Heart left ventricle (tissue), 13 donors: ENCODE results near the gene ZC3H18.

Source experiments
- POLR2A ChIP-seq, 2 donors: fragments of 450-650 bp; IDR thresholded peaks; one replicate each; pipeline ENCODE4 v1.6.1; 2017; ENCODE audit warnings: antibody characterized with exemption in 2 of 2, mild to moderate bottlenecking in 2 of 2, moderate library complexity in 2 of 2
- TF ChIP-seq, protein P1 (sequence below), 12 donors: fragments of 200-600 bp; sonication (generic) in 4 of 12; IDR thresholded peaks; one replicate each; pipeline versions ENCODE4 v1.5.0 to v1.8.0; 2018 to 2022; ENCODE audit warnings: antibody characterized with exemption in 12 of 12, mild to moderate bottlenecking in 5 of 12
- donor health status: ischemic (EF 13 %, LVEDD 7.1; RV severe dilation, severe dysfunction).
- donor health status: DM: no; HTN: yes; CAD: no.
- donor health status: DM: no; HTN: no; CAD: no.
- donor health status: ischemic (EF 25% LVEDD 6.9; RV normal size, moderate dysfunction).
- donor health status: ischemic (EF 25% LVEDD 5.7; RV mildly dilated, moderate dysfunction).
- donor health status: ischemic (EF 35%, LVEDD 5.7; RV mildly dilated, moderate dysfunction).
- donor health status: nonischemic (EF 11% LVEDD 7.7; RV severe dilation, severe dysfunction).
- donor health status: DM: yes; HTN: yes; CAD: no.
- donor health status: PGD.
- donor health status: ischemic (EF 29% LVEDD 5.4; RV normal size, mild dysfunction).
- donor health status: nonischemic (EF 23%, LVEDD 6.1; RV moderate dilation, normal function).

GRCh38 chr16:88534638-88535190 lies 35.5 kb upstream of the ZC3H18 start:
- TF ChIP-seq, protein P1, sequence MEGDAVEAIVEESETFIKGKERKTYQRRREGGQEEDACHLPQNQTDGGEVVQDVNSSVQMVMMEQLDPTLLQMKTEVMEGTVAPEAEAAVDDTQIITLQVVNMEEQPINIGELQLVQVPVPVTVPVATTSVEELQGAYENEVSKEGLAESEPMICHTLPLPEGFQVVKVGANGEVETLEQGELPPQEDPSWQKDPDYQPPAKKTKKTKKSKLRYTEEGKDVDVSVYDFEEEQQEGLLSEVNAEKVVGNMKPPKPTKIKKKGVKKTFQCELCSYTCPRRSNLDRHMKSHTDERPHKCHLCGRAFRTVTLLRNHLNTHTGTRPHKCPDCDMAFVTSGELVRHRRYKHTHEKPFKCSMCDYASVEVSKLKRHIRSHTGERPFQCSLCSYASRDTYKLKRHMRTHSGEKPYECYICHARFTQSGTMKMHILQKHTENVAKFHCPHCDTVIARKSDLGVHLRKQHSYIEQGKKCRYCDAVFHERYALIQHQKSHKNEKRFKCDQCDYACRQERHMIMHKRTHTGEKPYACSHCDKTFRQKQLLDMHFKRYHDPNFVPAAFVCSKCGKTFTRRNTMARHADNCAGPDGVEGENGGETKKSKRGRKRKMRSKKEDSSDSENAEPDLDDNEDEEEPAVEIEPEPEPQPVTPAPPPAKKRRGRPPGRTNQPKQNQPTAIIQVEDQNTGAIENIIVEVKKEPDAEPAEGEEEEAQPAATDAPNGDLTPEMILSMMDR (IDR thresholded peaks at IDR 0.05) = peak in 3 of 12 donors; percentile 5 to 18 (median 6)
- TF ChIP-seq POLR2A (IDR thresholded peaks at IDR 0.05) = no peak
